ENCODE measurements around the gene IFNAR2. TPM values are rescaled to one million over a fixed set of nuclear protein-coding genes. Genes with fewer than 3 reads are reported as not detected.

Gene IFNAR2
- total and polyA plus RNA-seq, 7 donors = 3.3 to 10.0 (median 4.2) TPM

- Histone ChIP-seq H3K27ac (peak overlapping the region; percentile 93), H3K4me1 (peaks cover 15% of the 10 kb centered on the region), H3K27me3 (ENCODE audit: insufficient read depth in 3 of 3, low read length in 2 of 3) (no peaks in the 10 kb centered on the region), H3K4me3 (peak overlapping the region; percentile 99), H3K9me3 (no peaks in the 10 kb centered on the region), H3K36me3 (ENCODE audit: insufficient read depth in 1 of 2, low read depth in 1 of 2) (no peaks in the 10 kb centered on the region)
- no peak for TF ChIP-seq CTCF (IDR thresholded peaks at IDR 0.05)
- WGBS, 3 donors = 23 to 36% (median 31%) methylated on average over 18 of the region's 18 CpGs
- intact Hi-C loops (cut with DNase I) = no loop called here
- no peak for DNase-seq
- peak in 2 of 4 donors; percentile 23 to 47 for ATAC-seq
These were observed 497 bp upstream of the IFNAR2 start for GRCh38 chr21:33229099-33229783.

- ATAC-seq (peak; percentile 36 to 64 (median 56)), DNase-seq (peak; percentile 58 to 69)
- peak; percentile 3 for TF ChIP-seq CTCF (IDR thresholded peaks at IDR 0.05)
- 6 to 14% (median 6%) methylated on average over 26 to 30 of the region's 30 CpGs for WGBS, 3 donors
- intact Hi-C loops (cut with DNase I) = no loop called here
- peaks cover 19% of the 10 kb centered on the region for H3K4me1 ChIP-seq
- no peaks in the 10 kb centered on the region for H3K9me3 ChIP-seq
- H3K4me3 ChIP-seq = peak overlapping the region; percentile 99
- H3K36me3 ChIP-seq (ENCODE audit: insufficient read depth in 1 of 2, low read depth in 1 of 2) = no peaks in the 10 kb centered on the region
- H3K27me3 ChIP-seq (ENCODE audit: insufficient read depth in 3 of 3, low read length in 2 of 3) = no peaks in the 10 kb centered on the region
- H3K27ac ChIP-seq = peak overlapping the region; percentile 93
These were observed 997 bp downstream of the IFNAR2 start for GRCh38 chr21:33230545-33231324.

- TF ChIP-seq CTCF (IDR thresholded peaks at IDR 0.05) = no peak
- intact Hi-C loops (cut with DNase I) = no loop called here
- peaks cover 21% of the 10 kb centered on the region for H3K4me1 ChIP-seq
- H3K36me3 ChIP-seq (ENCODE audit: insufficient read depth in 1 of 2, low read depth in 1 of 2) = no peaks in the 10 kb centered on the region
- H3K9me3 ChIP-seq = no peaks in the 10 kb centered on the region
- ATAC-seq = no peak
- WGBS, 3 donors = 53 to 77% (median 69%) methylated on average over 8 of the region's 8 CpGs
- peak overlapping the region; percentile 3 for H3K27ac ChIP-seq
- peak overlapping the region; percentile 99 for H3K4me3 ChIP-seq
- DNase-seq = no peak
- H3K27me3 ChIP-seq (ENCODE audit: insufficient read depth in 3 of 3, low read length in 2 of 3) = no peaks in the 10 kb centered on the region
These were observed 1.8 kb downstream of the IFNAR2 start for GRCh38 chr21:33231526-33231925.

GRCh38 chr21:33232291-33233034 lies 2.7 kb downstream of the IFNAR2 start:
- TF ChIP-seq CTCF (IDR thresholded peaks at IDR 0.05) = no peak
- no peak for ATAC-seq
- Histone ChIP-seq H3K36me3 (ENCODE audit: insufficient read depth in 1 of 2, low read depth in 1 of 2) (no peaks in the 10 kb centered on the region), H3K9me3 (no peaks in the 10 kb centered on the region), H3K27me3 (ENCODE audit: insufficient read depth in 3 of 3, low read length in 2 of 3) (no peaks in the 10 kb centered on the region), H3K4me1 (peaks cover 23% of the 10 kb centered on the region), H3K27ac (no peak overlapping the region), H3K4me3 (peak overlapping the region; percentile 99)
- WGBS, 3 donors = 61 to 66% (median 63%) methylated on average over 5 of the region's 5 CpGs
- intact Hi-C loops (cut with DNase I) = no loop called here
- DNase-seq = no peak

Data from psoas muscle (tissue), 8 donors.